GM18526 (cell line): ENCODE data around the gene HMSD.

ENCODE experiments used
- POLR2A ChIP-seq: IDR thresholded peaks from 3 replicates; pipeline ENCODE4 v1.6.1; 2011; ENCODE audit not compliant: insufficient read length; ENCODE audit errors: extremely low read depth

HMSD gene, protein sequence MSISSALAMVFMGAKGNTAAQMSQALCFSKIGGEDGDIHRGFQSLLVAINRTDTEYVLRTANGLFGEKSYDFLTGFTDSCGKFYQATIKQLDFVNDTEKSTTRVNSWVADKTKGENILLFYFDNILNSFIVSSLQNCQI

DNA sequence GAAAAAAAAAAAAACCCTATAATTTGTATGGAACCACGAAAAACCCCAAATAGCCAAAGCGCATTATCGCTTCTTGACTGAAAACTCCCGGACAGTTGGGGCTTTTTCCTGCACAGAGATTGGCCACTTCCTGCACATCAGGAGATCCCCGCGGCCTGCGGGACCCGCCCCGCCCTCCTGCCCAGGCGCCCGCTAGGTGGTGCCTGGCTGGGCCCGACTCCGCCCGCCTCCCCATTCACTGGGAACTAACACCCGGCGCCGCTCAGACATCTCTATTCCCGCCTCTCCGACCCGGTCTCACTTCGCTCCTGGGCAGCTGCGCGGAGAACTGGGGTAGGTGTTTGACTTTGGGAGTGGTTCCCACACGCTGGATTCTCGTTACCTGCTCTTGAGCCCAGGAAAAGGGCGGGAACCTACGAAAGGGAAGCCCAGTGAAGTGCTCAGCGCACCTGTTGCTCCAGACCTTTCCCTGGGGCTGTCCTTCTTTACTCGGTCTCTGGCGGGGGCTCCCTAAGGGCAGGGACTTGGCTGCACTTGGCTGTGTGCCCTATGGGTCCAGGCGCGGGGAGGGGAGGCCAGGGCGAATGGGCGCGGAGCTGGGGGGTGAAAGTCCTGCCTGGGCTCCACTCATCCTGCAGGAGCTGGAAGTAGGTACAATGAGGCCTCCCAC, at the start of gene HMSD:
HMSD (plus strand) TSS at position 234 of the 670 bp plus-strand sequence. CDS start 4,155 bp downstream, outside the sequence.
- peak; percentile 68 for TF ChIP-seq POLR2A

GRCh38 chr18:63903851-63904570, 45.1 kb upstream of the HMSD start:
- TF ChIP-seq POLR2A, result no peak

- TF ChIP-seq POLR2A, result no peak
These were observed 44.4 kb upstream of the HMSD start for GRCh38 chr18:63904694-63905093.

DNA sequence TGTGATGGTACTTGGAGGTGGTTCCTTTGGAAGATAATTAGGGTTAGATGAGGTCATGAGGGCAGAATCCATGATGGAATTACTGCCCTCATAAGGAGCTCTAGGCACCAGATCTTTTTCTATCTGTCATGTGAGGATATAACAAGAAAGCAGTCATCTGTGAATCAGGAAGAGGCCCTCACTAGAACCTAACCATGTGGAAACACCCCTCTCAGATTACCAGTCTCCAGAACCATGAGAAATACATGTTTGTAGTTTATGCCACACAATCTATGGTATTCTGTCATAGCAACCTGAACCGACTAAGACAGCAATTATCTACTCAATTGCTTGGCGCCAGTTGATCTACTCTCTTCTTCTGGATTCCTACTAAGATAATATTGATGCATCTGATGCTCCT, 43.7 kb upstream of the HMSD start:
- no peak for TF ChIP-seq POLR2A

DNA sequence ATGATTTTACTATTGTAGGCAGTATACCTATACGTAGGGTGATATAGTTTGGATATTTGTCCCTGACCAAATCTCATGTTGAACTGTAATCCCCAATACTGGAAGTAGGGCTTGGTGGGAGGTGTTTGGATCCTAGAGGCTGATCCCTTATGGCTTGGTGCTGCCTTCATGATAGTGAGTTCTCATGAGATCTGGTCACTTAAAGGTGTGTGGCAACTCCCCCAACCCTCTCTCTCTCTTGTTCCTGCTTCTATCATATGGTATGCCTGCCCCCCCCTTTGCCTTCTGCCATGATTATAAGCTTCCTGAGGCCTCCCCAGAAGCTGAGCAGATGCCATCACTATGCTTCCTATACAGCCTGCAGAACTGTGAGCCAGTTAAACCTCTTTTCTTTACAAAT, 43.0 kb upstream of the HMSD start:
- TF ChIP-seq POLR2A, result no peak

DNA sequence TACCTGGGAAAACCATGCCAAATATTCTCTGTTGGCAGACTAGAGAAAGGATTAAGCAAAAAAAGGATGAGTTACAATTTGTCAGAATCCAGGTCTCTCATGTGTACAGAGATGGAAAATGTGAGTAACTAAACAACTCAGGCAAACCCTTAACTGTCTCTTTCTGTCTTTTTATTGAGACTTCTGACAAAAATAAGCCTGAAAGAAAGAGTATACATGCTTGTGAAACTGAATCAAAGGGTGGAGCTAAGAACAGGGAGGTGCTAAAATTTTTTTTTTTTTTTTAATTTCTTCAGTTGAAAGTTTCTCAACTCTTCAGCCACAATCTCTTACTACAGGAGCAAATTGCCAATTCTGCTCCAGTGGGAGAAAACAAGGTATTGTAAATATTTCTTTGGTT, 41.4 kb upstream of the HMSD start, which contains the start of gene SERPINB10:
SERPINB10 (plus strand) TSS at position 295 of the 400 bp plus-strand sequence. CDS start 7,553 bp downstream, outside the sequence.
- TF ChIP-seq POLR2A, result no peak

GRCh38 chr18:63908858-63909257, 40.2 kb upstream of the HMSD start:
- TF ChIP-seq POLR2A, result no peak

- no peak for TF ChIP-seq POLR2A
These were observed 39.2 kb upstream of the HMSD start for GRCh38 chr18:63909870-63910269.

DNA sequence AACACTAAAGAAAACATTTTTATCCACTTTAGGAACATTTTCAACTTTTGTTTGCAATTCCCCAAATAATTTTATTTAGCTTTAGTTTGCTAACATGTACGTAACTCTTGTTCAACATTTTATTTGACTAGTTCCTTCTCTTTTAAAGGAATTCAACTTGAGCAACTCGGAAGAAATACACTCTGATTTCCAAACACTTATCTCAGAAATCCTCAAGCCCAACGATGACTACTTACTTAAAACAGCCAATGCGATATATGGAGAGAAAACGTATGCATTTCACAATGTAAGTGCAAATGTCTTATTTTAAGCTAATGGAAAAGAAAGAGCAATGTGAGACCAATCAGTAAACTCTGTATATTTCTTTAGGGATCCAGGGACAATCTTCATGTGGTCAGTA, 31.3 kb upstream of the HMSD start:
- TF ChIP-seq POLR2A, result no peak

DNA sequence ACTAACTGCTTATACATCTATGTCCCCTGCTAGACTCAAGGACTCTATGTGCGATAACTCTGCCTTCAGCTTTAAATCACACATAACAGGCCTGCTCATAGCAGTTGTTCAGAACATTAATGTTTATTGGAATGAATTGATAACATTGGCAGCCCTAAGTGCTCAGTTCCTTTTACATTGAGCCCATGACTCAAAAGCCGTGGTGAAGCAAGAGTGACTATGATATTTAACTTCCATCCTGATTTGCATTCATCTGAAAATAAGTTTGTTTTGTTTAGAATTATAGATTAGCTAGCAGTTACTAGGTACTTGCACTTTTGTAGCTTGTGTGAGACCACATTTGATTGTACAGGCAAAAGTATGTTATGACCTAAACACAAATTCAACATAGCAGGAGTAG, 27.1 kb upstream of the HMSD start:
- TF ChIP-seq POLR2A, result no peak

DNA sequence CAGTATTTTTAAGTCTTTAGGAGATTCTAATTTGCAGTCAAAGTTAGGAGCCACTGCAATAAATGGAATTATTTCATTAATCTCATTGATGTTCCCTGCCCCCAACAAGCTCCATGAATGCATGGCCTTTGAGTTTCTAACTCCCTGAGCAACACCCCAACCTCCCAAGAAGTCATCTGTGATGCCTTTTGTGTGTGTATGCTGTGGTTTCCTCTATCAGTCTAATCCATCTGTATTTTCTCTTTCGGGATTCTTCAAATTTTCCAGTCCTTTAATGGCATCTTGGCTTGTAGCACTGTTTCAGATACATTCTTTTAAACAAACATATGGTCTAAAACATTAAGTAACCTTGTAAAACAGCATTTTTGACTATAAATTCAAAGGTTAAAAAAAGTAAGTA, 24.6 kb upstream of the HMSD start:
- TF ChIP-seq POLR2A, result no peak

DNA sequence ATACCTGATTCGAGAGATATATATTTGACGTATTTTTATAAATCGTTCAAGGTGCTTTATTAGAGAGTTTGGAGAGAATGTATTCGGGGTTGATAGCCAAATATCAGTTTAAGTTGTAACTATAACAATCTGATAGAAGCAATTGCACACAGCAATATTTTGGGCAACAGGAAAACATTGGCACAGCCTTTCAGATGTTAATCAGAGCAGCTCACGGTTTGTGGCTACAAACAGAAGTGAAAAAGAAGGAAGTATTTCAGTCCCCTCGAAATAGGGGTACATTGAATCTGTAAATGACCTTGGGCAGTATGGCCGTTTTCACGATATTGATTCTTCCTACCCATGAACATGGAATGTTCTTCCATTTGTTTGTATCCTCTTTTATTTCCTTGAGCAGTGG, 20.8 kb upstream of the HMSD start:
- no peak for TF ChIP-seq POLR2A

DNA sequence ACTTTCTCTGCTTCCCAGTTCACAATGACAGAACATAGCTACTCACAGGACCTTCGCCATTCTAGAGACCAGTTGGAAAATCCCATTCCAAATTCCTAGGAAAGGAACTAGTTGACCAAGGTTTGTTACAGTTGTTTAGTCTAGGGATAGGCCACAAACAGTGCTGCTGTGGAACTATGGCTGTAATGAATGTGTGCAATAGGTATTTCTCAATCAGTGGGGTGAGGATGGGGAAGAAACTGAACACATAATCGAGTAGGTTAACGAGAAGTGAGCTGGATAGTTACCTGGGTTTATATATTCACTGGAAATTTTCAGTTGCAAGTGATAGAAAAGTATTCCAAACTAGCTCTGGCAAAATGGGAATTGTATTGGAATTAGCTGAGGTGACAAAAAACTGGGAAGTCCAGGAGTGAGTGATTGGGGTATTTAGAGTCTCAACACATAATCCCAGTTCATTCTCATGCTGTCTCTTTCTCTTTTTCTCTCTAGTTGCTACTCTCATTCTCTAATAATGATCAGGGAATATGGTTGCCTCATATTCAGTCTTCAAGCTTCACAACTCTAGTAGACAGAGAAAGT, 18.2 kb upstream of the HMSD start:
- no peak for TF ChIP-seq POLR2A

- peak; percentile 32 for TF ChIP-seq POLR2A
These were observed 12.8 kb upstream of the HMSD start for GRCh38 chr18:63936156-63936931.

GRCh38 chr18:63936932-63937393, 12.1 kb upstream of the HMSD start:
- TF ChIP-seq POLR2A, result no peak
